GM12878 (cell line): Measurements from ENCODE around the gene CHN1. TPM values are rescaled to one million over a fixed set of nuclear protein-coding genes. Genes with fewer than 3 reads are reported as not detected.

ENCODE experiments used
- ATAC-seq: fragments of 200-7000 bp; cut with Tn5 transposase; 3 replicates; pipeline ENCODE4 v1.9.1; 2020; ENCODE audit warnings: mild to moderate bottlenecking, moderate library complexity
- BruUV-seq: library from RNA; stranded (reverse); fragments of 400-500 nt; replicated peaks from 2 replicates; lab custom pipeline; 2021; lab: Mats Ljungman, UMichigan
- CTCF ChIA-PET: fragments of 300-600 bp; sonication (Branson Sonifier 250); formaldehyde crosslinking; extraction: SDS; loops from one replicate; lab custom pipeline; 2021; ENCODE audit warnings: inconsistent platforms; lab: Yijun Ruan, JAX
- POLR2A ChIA-PET: fragments of 350-600 bp; formaldehyde crosslinking; extraction: SDS; loops from one replicate; lab custom pipeline; 2021; ENCODE audit warnings: inconsistent platforms; lab: Charles Lee
- RAD21 ChIA-PET: fragments of 300-600 bp; sonication (Branson Sonifier 250); formaldehyde crosslinking; loops from one replicate; lab custom pipeline; 2023; ENCODE audit warnings: antibody characterized with exemption; ENCODE audit not compliant: unreplicated experiment; lab: Charles Lee
- SMC1A ChIA-PET: fragments of 300-600 bp; sonication (Branson Sonifier 250); formaldehyde crosslinking; loops from one replicate; lab custom pipeline; 2023; ENCODE audit not compliant: unreplicated experiment, uncharacterized antibody; lab: Charles Lee
- DNase-seq: peaks from one replicate; pipeline ENCODE4 v3.0.0-alpha.2; 2011; ENCODE audit warnings: low read depth, low spot score
- FAIRE-seq: peaks from 3 replicates; lab custom pipeline; 2011; peaks lifted over from hg19 to GRCh38; lab: Jason Lieb, UNC
- H2AFZ ChIP-seq: 2 replicates; pipeline ENCODE4 v1.6.0; 2011; ENCODE audit warnings: low read depth, low read length, control low read depth; ENCODE audit not compliant: control insufficient read depth
- H3K27ac ChIP-seq: 2 replicates; pipeline ENCODE4 v1.5.1; 2011; ENCODE audit warnings: control low read depth; ENCODE audit not compliant: control insufficient read depth, insufficient read depth
- H3K27me3 ChIP-seq, 2 experiments: replicated peaks in 1 of 2; 2 replicates each; pipeline versions ENCODE4 v1.6.0 to v1.6.1; 2011; ENCODE audit warnings: low read length in 1 of 2; ENCODE audit not compliant: control insufficient read depth in 2 of 2, insufficient read depth in 2 of 2
- H3K36me3 ChIP-seq, 2 experiments: 2 replicates each; pipeline ENCODE4 v1.5.1; 2011; ENCODE audit warnings: low read length in 1 of 2; ENCODE audit not compliant: control insufficient read depth in 2 of 2, insufficient read depth in 2 of 2
- H3K4me1 ChIP-seq: 2 replicates; pipeline ENCODE4 v1.6.1; 2011; ENCODE audit warnings: mild to moderate bottlenecking, low read length, moderate library complexity, mixed read lengths; ENCODE audit not compliant: control insufficient read depth, insufficient read depth
- H3K4me2 ChIP-seq: 2 replicates; pipeline ENCODE4 v1.6.0; 2011; ENCODE audit warnings: control low read depth; ENCODE audit not compliant: control insufficient read depth, insufficient read depth
- H3K4me3 ChIP-seq: fragments of 200-600 bp; sonication (generic); 2 replicates; pipeline ENCODE4 v1.5.1; 2016
- H3K79me2 ChIP-seq: 2 replicates; pipeline ENCODE4 v1.6.0; 2011; ENCODE audit warnings: low read length; ENCODE audit not compliant: control insufficient read depth, insufficient read depth
- H3K9ac ChIP-seq: 2 replicates; pipeline ENCODE4 v1.8.0; 2011; ENCODE audit warnings: low read length, control low read depth, mixed read lengths; ENCODE audit not compliant: control insufficient read depth, insufficient read depth
- H3K9me3 ChIP-seq: replicated peaks from 3 replicates; pipeline ENCODE4 v1.5.1; 2011; ENCODE audit warnings: mild to moderate bottlenecking, low read length; ENCODE audit not compliant: control insufficient read depth, insufficient read depth
- H4K20me1 ChIP-seq: 2 replicates; pipeline ENCODE4 v1.6.0; 2011; ENCODE audit not compliant: control insufficient read depth, insufficient read depth
- ATF7 ChIP-seq: fragments of 450-650 bp; IDR thresholded peaks from 2 replicates; pipeline ENCODE4 v1.6.1; 2016; ENCODE audit warnings: low read depth, mild to moderate bottlenecking
- CBFB ChIP-seq: IDR thresholded peaks from 2 replicates; pipeline ENCODE4 v1.6.1; 2016; ENCODE audit warnings: antibody characterized with exemption, low read depth
- CBX5 ChIP-seq: sonication (generic); IDR thresholded peaks from 2 replicates; pipeline ENCODE4 v1.6.1; 2016; ENCODE audit warnings: low read depth, moderate library complexity, mild to moderate bottlenecking, inconsistent platforms
- DPF2 ChIP-seq: fragments of 450-650 bp; IDR thresholded peaks from 2 replicates; pipeline ENCODE4 v1.6.1; 2017; ENCODE audit warnings: mild to moderate bottlenecking
- E4F1 ChIP-seq: fragments of 450-650 bp; IDR thresholded peaks from 2 replicates; pipeline ENCODE4 v1.6.1; 2018; ENCODE audit warnings: borderline replicate concordance, mild to moderate bottlenecking; ENCODE audit not compliant: partially characterized antibody
- GATAD2B ChIP-seq: fragments of 450-650 bp; conservative IDR thresholded peaks from 2 replicates; pipeline ENCODE4 v1.6.1; 2017; ENCODE audit warnings: low read depth, mild to moderate bottlenecking, moderate library complexity
- HSF1 ChIP-seq: fragments of 150-350 bp; IDR thresholded peaks from 2 replicates; pipeline ENCODE4 v1.6.1; 2014; ENCODE audit warnings: mild to moderate bottlenecking, low read depth, low read length
- IRF4 ChIP-seq: IDR thresholded peaks from 2 replicates; pipeline ENCODE4 v1.6.1; 2011; ENCODE audit warnings: low read depth, low read length
- KAT2A ChIP-seq: conservative IDR thresholded peaks from 2 replicates; pipeline ENCODE4 v1.6.1; 2011; ENCODE audit warnings: low read depth, low read length; ENCODE audit not compliant: control insufficient read depth
- MXI1 ChIP-seq: fragments of 150-350 bp; IDR thresholded peaks from 2 replicates; pipeline ENCODE4 v1.6.1; 2011; ENCODE audit warnings: low read depth, mild to moderate bottlenecking, inconsistent platforms, low read length, improper control_type of control experiment
- NBN ChIP-seq: fragments of 450-650 bp; IDR thresholded peaks from 2 replicates; pipeline ENCODE4 v1.6.1; 2016
- NR2F1 ChIP-seq: fragments of 450-650 bp; conservative IDR thresholded peaks from 2 replicates; pipeline ENCODE4 v1.6.1; 2017; ENCODE audit warnings: mild to moderate bottlenecking
- POLR2A ChIP-seq: IDR thresholded peaks from 2 replicates; pipeline ENCODE4 v1.6.1; 2011; ENCODE audit warnings: low read depth, mild to moderate bottlenecking, low read length
- RELB ChIP-seq: fragments of 450-650 bp; IDR thresholded peaks from 2 replicates; pipeline ENCODE4 v1.6.1; 2017; ENCODE audit warnings: low read depth, mild to moderate bottlenecking, moderate library complexity
- SIN3A ChIP-seq: IDR thresholded peaks from 2 replicates; pipeline ENCODE4 v1.6.1; 2012; ENCODE audit warnings: low read depth, low read length, improper control_type of control experiment
- SKIL ChIP-seq: fragments of 450-650 bp; IDR thresholded peaks from 2 replicates; pipeline ENCODE4 v1.6.1; 2017; ENCODE audit warnings: mild to moderate bottlenecking, low read depth, inconsistent platforms; ENCODE audit not compliant: poor library complexity, severe bottlenecking
- in situ Hi-C: fragments of 300-500 bp; cut with MboI; formaldehyde crosslinking; loops from 9 replicates; pipeline ENCODE4 v1.14.3; 2018; ENCODE audit warnings: mixed read lengths
- intact Hi-C: fragments of 100-400 bp; cut with micrococcal nuclease; formaldehyde crosslinking; loops from one replicate; pipeline ENCODE4 v1.14.2; 2022; ENCODE audit not compliant: unreplicated experiment
- polyA plus RNA-seq, 11 experiments: library from polyadenylated mRNA; depleted of rRNA in 4 of 11; unstranded in 6 of 11; stranded (reverse) in 5 of 11; fragments of >200 nt; fragmentation: Nextera tagmentation in 4 of 11; fragmentation: Illumina TruSeq in 1 of 11; extraction: Ambion mirVana in 4 of 11; extraction: Trizol in 1 of 11; gene quantifications; 1 replicate in 1 of 11; 2 replicates in 10 of 11; pipeline versions ENCODE4 v1.2.1 to v1.2.3, GENCODE V29; 2011 to 2016; ENCODE audit warnings: inconsistent platforms in 2 of 11, missing spikeins in 2 of 11, low read depth in 1 of 11
- total RNA-seq, 4 experiments: library from RNA; depleted of rRNA in 3 of 4; stranded (reverse); fragments of >200 nt in 3 of 4; fragmentation: Illumina TruSeq in 1 of 4; extraction: Trizol in 1 of 4; gene quantifications; 2 replicates each; pipeline versions ENCODE4 v1.2.1 to v1.2.3, GENCODE V29; 2013 to 2021

Gene CHN1
- total and polyA plus RNA-seq, 10 of the 15 experiments (the other 5 are each of a cell fraction or from before 2014, with no cell fraction given) = 0.18 to 0.92 (median 0.53) TPM; not detected in 1

GRCh38 chr2:174824068-174824467 lies 181.1 kb downstream of the CHN1 start:
- Histone ChIP-seq H2AFZ (no peak overlapping the region), H3K27me3 (no peaks in the 10 kb centered on the region), H3K4me2 (no peak overlapping the region), H3K27ac (no peak overlapping the region), H3K4me3 (no peak overlapping the region), H4K20me1 (no peaks in the 10 kb centered on the region; the same call in 1 of the 2 replicates), H3K4me1 (no peaks in the 10 kb centered on the region), H3K9ac (no peak overlapping the region), H3K9me3 (no peaks in the 10 kb centered on the region), H3K79me2 (no peaks in the 10 kb centered on the region), H3K36me3 (no peaks in the 10 kb centered on the region)
- DNase-seq (no peak), FAIRE-seq (no peak), ATAC-seq (no peak)
- BruUV-seq = no TSS peak
- TF ChIP-seq DPF2 (no peak), CBX5 (no peak), NR2F1 (no peak), NBN (no peak), HSF1 (no peak), IRF4 (no peak), POLR2A (no peak), CBFB (no peak), RELB (no peak), ATF7 (no peak), KAT2A (no peak), SKIL (no peak), E4F1 (no peak), MXI1 (no peak), GATAD2B (no peak), SIN3A (no peak)
- in situ Hi-C loops = no loop called here
- SMC1A ChIA-PET = no interaction called here
- CTCF ChIA-PET = interaction anchor here (1.3 to 1.4 kb wide), 2 partner anchors 53 to 74 kb away, joined by 3 read pairs; no protein-coding TSS in a partner anchor
- POLR2A ChIA-PET = no interaction called here
- intact Hi-C loops = no loop called here
- RAD21 ChIA-PET = no interaction called here
